ENCODE data around the gene KRT20. TPM values are rescaled to one million over a fixed set of nuclear protein-coding genes. Genes with fewer than 3 reads are reported as not detected.
A peak's percentile ranks its signal among the peaks of the same experiment; 100 is the strongest.
"Not testable (repeated sequence)": the region's sequence is repeated elsewhere in the genome, so short reads cannot be mapped to it uniquely, and the experiment has no call there.

KRT20 gene, protein sequence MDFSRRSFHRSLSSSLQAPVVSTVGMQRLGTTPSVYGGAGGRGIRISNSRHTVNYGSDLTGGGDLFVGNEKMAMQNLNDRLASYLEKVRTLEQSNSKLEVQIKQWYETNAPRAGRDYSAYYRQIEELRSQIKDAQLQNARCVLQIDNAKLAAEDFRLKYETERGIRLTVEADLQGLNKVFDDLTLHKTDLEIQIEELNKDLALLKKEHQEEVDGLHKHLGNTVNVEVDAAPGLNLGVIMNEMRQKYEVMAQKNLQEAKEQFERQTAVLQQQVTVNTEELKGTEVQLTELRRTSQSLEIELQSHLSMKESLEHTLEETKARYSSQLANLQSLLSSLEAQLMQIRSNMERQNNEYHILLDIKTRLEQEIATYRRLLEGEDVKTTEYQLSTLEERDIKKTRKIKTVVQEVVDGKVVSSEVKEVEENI
- total RNA-seq (2014; rRNA removed; shearing (Covaris generic); ENCODE audit: low replicate concordance), result 46.7 and 50.0 TPM in 2 replicates

DNA sequence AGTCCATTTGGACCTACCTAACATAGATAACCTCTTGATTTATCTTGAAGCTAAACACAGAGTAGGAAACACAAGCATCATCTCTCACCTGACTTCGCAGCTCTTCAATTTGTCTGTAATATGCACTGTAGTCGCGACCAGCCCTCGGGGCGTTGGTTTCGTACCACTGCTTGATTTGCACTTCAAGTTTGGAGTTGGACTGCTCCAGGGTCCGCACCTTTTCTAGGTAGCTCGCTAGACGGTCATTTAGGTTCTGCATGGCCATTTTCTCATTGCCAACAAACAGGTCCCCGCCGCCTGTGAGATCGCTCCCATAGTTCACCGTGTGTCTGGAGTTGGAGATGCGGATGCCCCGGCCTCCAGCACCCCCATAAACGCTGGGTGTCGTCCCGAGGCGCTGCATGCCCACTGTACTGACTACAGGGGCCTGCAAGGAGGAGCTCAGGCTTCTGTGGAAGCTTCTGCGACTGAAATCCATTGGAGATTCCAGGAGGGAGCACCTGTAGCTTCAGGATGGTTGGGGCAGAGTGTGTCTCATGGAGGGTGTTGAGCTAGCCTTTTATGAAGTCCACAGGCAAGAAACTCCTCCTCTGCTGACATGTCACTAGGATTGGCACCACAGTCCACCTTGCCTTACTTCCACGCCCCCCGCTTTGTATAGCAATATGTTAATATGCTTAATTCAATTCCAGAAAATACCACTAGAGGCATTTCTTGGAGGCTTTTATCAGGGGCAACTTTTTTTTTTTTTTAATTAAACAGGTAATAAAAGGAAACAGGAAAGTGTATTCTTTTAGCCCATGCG is at the start of gene KRT20:
KRT20 (minus strand) TSS at position 535 of the 805 bp plus-strand sequence; CDS start at position 478, 57 bp downstream.
- peak; percentile 48 for DNase-seq (ENCODE audit: low read depth)
- in situ Hi-C loops (cut with HindIII; ENCODE audit: low pct_unique_long_range_greater_than_20kb, low sequenced_read_pairs), result no loop called here

GRCh38 chr17:40932608-40933007 is 47.6 kb upstream of the KRT20 start:
- in situ Hi-C loops (cut with HindIII; ENCODE audit: low pct_unique_long_range_greater_than_20kb, low sequenced_read_pairs), result no loop called here
- DNase-seq (ENCODE audit: low read depth), result peak; percentile 77

DNA sequence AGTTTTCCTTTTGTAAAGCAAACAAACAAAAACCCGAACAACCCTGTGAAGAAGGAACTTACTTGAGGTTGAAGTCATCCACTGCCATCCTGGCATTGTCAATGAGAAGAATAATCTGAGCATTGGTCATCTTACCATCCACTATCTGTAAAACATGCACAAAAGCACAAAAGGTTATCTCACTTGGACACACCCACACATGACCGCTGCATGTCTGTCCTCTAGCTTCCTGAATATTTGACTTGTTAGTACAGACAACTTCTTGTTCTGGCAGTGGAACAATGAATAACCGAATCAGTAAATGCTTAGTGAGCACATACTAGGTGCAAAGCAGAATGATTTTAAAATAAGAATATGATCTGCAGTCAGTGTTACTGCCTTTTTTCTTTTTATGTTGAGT is 46.3 kb upstream of the KRT20 start:
- DNase-seq (ENCODE audit: low read depth), result no peak

GRCh38 chr17:40926341-40926740 is 41.3 kb upstream of the KRT20 start:
- DNase-seq (ENCODE audit: low read depth), result no peak
- in situ Hi-C loops (cut with HindIII; ENCODE audit: low pct_unique_long_range_greater_than_20kb, low sequenced_read_pairs), result no loop called here

More for the DNA sequence above, 46.3 kb upstream of the KRT20 start:
- in situ Hi-C loops (cut with HindIII; ENCODE audit: low pct_unique_long_range_greater_than_20kb, low sequenced_read_pairs), result no loop called here

- peak; percentile 80 for DNase-seq (ENCODE audit: low read depth)
- in situ Hi-C loops (cut with HindIII; ENCODE audit: low pct_unique_long_range_greater_than_20kb, low sequenced_read_pairs), result no loop called here
These were observed 37.2 kb upstream of the KRT20 start for GRCh38 chr17:40922239-40922638.

- no peak for DNase-seq (ENCODE audit: low read depth)
- in situ Hi-C loops (cut with HindIII; ENCODE audit: low pct_unique_long_range_greater_than_20kb, low sequenced_read_pairs), result no loop called here
These were observed 36.0 kb upstream of the KRT20 start for GRCh38 chr17:40921026-40921425.

DNA sequence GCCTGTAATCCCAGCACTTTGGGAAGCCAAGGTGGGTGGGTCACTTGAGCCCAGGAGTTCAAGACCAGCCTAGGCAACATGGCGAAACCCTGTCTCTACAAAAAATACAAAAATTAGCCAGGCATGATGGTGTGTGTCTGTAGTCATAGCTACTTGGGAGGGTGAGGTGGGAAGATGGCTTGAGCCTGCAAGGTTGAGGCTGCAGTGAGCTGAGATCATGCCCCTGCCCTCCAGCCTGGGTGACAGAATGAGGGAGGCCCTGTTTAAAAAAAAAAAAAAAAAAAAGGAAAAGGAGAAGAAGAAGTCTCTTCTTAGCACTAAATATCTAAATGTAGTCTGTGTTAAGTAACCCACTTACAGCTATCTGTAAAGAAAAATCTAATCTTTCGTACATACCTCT is 32.1 kb upstream of the KRT20 start:
- DNase-seq (ENCODE audit: low read depth); in situ Hi-C loops (cut with HindIII; ENCODE audit: low pct_unique_long_range_greater_than_20kb, low sequenced_read_pairs): not testable (repeated sequence)

GRCh38 chr17:40916366-40916765 is 31.3 kb upstream of the KRT20 start:
- in situ Hi-C loops (cut with HindIII; ENCODE audit: low pct_unique_long_range_greater_than_20kb, low sequenced_read_pairs), result no loop called here
- DNase-seq (ENCODE audit: low read depth), result no peak

DNA sequence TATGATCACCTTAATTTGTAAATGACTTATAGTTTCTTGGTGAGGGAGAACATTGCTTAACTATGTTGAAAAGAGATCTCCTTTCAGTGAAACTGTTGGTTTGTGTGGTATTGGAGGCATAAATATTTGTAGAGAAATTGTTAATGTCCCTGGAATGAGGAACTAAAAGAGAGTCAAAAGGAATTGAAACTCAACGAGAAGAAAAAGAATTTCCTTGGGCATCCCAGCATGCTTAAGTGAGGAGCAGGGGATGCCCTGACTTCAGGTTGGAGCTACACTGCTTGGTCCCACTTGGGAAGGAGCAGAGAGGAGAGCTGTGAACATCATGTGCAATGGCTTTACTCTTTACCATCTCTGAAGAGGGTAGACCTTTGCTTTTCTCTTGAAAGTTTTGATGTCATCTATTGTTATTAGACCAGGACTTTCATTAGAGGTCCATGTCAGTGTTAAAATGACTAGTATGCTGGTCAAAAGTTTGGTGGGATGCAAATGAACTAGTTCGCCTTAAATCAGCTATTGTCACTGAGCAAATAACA is 30.7 kb upstream of the KRT20 start:
- DNase-seq (ENCODE audit: low read depth), result peak; percentile 58

DNA sequence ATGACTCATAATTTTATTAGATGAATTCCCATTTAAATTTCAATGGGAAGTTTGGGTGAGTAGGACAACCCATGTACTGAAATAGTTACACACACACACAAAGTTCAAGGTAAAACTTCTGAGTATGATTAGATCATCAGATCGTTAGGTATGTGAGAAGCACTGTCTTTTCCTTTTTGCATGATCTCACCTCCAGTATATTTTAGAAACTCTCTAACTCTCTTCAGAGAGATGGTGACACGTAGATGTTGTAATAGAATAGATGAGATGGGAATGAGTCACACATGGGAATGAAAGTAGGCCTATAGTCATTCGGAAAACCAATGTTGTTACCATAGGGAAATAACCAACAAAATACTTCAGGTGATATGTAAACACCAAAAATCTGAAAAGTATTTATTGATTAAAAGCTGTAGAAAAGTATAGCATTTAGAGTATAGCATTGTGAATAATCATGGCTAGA is 30.2 kb upstream of the KRT20 start:
- in situ Hi-C loops (cut with HindIII; ENCODE audit: low pct_unique_long_range_greater_than_20kb, low sequenced_read_pairs), result no loop called here
- DNase-seq (ENCODE audit: low read depth), result peak; percentile 88

More for the DNA sequence above, 30.7 kb upstream of the KRT20 start:
- in situ Hi-C loops (cut with HindIII; ENCODE audit: low pct_unique_long_range_greater_than_20kb, low sequenced_read_pairs), result no loop called here

GRCh38 chr17:40914075-40914855 is 29.2 kb upstream of the KRT20 start:
- in situ Hi-C loops (cut with HindIII; ENCODE audit: low pct_unique_long_range_greater_than_20kb, low sequenced_read_pairs), result no loop called here
- DNase-seq (ENCODE audit: low read depth), result no peak

- no peak for DNase-seq (ENCODE audit: low read depth)
- in situ Hi-C loops (cut with HindIII; ENCODE audit: low pct_unique_long_range_greater_than_20kb, low sequenced_read_pairs), result no loop called here
These were observed 27.6 kb upstream of the KRT20 start for GRCh38 chr17:40912486-40913210.

DNA sequence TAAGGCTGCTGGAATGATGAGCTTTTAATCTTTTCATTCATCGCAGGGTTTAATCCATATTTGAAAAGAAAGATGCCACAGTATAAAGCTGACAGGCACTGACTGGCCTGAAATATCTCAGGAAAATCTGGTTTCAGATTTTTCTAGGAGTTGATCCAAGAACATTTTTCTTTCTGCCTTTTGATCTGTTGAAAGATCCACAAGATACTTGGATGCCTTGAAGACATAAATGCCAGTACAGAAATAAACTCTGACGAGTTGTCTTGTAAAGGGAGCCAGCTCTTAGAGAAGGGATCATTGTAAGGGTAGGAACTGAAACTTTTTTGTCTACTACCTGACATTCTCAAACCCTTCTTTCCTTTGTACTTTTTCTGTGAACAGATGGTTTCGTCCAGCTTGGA is 25.4 kb upstream of the KRT20 start:
- in situ Hi-C loops (cut with HindIII; ENCODE audit: low pct_unique_long_range_greater_than_20kb, low sequenced_read_pairs), result no loop called here
- no peak for DNase-seq (ENCODE audit: low read depth)

GRCh38 chr17:40909755-40910154 is 24.7 kb upstream of the KRT20 start:
- in situ Hi-C loops (cut with HindIII; ENCODE audit: low pct_unique_long_range_greater_than_20kb, low sequenced_read_pairs), result no loop called here
- no peak for DNase-seq (ENCODE audit: low read depth)

GRCh38 chr17:40909351-40909750 is 24.3 kb upstream of the KRT20 start:
- peak; percentile 88 for DNase-seq (ENCODE audit: low read depth)
- in situ Hi-C loops (cut with HindIII; ENCODE audit: low pct_unique_long_range_greater_than_20kb, low sequenced_read_pairs), result no loop called here

DNA sequence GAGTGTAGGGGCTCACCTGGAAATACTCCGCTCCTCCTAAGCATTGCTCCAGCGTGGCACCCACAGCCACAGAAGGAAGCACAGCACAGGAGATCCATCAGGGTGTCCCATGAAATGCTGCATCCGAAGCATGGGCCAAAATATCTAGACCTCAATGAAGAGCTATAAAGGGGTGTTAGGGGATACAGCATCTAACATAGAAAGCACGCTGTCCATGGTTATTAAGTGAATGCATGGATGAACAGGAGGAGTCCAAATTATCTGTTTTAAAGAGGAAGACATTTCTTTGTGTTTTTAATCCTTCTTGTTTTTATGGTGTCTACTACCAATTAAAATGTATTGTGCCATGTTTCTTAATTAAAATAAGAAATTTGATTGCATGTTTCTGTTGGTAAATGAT is 21.6 kb upstream of the KRT20 start:
- no peak for DNase-seq (ENCODE audit: low read depth)
- in situ Hi-C loops (cut with HindIII; ENCODE audit: low pct_unique_long_range_greater_than_20kb, low sequenced_read_pairs), result no loop called here

DNA sequence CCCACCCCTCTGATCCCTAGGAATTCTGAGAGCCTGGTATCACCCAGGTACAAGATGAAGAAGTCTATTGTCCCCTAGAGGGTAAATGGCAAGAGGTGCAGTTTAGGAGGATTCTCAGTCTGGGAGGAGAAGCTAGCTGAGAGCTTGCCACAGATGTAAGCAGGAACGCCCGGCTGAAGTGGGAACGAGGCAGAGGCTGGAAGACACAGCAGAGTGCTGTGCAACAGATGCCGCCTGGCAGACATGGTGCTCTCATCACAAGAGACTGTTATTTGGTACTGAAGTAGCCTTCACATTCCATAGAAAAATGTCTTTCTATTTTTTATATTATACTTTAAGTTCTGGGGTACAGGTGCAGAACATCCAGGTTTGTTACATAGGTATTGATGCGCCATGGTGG is 20.3 kb upstream of the KRT20 start:
- DNase-seq (ENCODE audit: low read depth), result no peak
- in situ Hi-C loops (cut with HindIII; ENCODE audit: low pct_unique_long_range_greater_than_20kb, low sequenced_read_pairs), result no loop called here
